HepG2 (cell line): Measurements from ENCODE around the gene ABCC3. TPM values are rescaled to one million over a fixed set of nuclear protein-coding genes. Genes with fewer than 3 reads are reported as not detected.
A peak's percentile ranks its signal among the peaks of the same experiment; 100 is the strongest.

Source experiments
- CBX2 ChIP-seq, 2 experiments: fragments of 200-600 bp in 1 of 2; sonication (generic); formaldehyde crosslinking in 1 of 2; IDR thresholded peaks; 2 replicates each; pipeline versions ENCODE4 v1.7.0 to v1.8.1; 2018 to 2022; ENCODE audit warnings: low read depth in 2 of 2, low read length in 1 of 2, mild to moderate bottlenecking in 1 of 2, missing genetic modification reagents in 1 of 2
- ESRRA ChIP-seq: sonication (generic); formaldehyde crosslinking; IDR thresholded peaks from 2 replicates; pipeline ENCODE4 v1.5.1; 2020; ENCODE audit warnings: mild to moderate bottlenecking, low read depth, missing genetic modification reagents
- GABPB1 ChIP-seq: IDR thresholded peaks from 2 replicates; pipeline ENCODE4 v1.6.1; 2016; ENCODE audit warnings: mild to moderate bottlenecking, missing genetic modification reagents, moderate library complexity, missing compliant biosample characterization
- MYNN ChIP-seq: sonication (generic); formaldehyde crosslinking; IDR thresholded peaks from 2 replicates; pipeline ENCODE4 v1.4.0; 2020; ENCODE audit warnings: mild to moderate bottlenecking, low read depth, missing genetic modification reagents
- RELA ChIP-seq: sonication (generic); formaldehyde crosslinking; IDR thresholded peaks from 2 replicates; pipeline ENCODE4 v1.4.0; 2020; ENCODE audit warnings: missing genetic modification reagents
- SETDB1 ChIP-seq: sonication (generic); formaldehyde crosslinking; IDR thresholded peaks from 2 replicates; pipeline ENCODE4 v1.5.1; 2020; ENCODE audit warnings: missing genetic modification reagents, mild to moderate bottlenecking, borderline replicate concordance
- SIX4 ChIP-seq: sonication (generic); formaldehyde crosslinking; IDR thresholded peaks from 2 replicates; pipeline ENCODE4 v1.4.0; 2020; ENCODE audit warnings: missing genetic modification reagents
- SOX13 ChIP-seq, 3 experiments: fragments of 450-650 bp in 1 of 3; sonication (generic) in 1 of 3; formaldehyde crosslinking in 1 of 3; IDR thresholded peaks in 2 of 3; conservative IDR thresholded peaks in 1 of 3; 2 replicates each; pipeline versions ENCODE4 v1.5.0 to v1.6.1; 2016 to 2020; ENCODE audit warnings: antibody characterized with exemption in 1 of 3, mild to moderate bottlenecking in 1 of 3, missing compliant biosample characterization in 1 of 3, missing genetic modification reagents in 1 of 3, moderate library complexity in 1 of 3
- TBP ChIP-seq: sonication (generic); formaldehyde crosslinking; IDR thresholded peaks from 2 replicates; pipeline ENCODE4 v1.5.0; 2020; ENCODE audit warnings: missing genetic modification reagents
- ZBTB7A ChIP-seq: sonication (generic); formaldehyde crosslinking; IDR thresholded peaks from 2 replicates; pipeline ENCODE4 v1.8.0; 2022; ENCODE audit warnings: mild to moderate bottlenecking, missing genetic modification reagents
- ZNF230 ChIP-seq: sonication (generic); formaldehyde crosslinking; IDR thresholded peaks from 2 replicates; pipeline ENCODE4 v1.4.0; 2020; ENCODE audit warnings: mild to moderate bottlenecking, missing genetic modification reagents
- ZNF331 ChIP-seq: sonication (generic); formaldehyde crosslinking; IDR thresholded peaks from 2 replicates; pipeline ENCODE4 v1.4.0; 2020; ENCODE audit warnings: missing genetic modification reagents
- ZNF614 ChIP-seq: IDR thresholded peaks from 2 replicates; pipeline ENCODE4 v1.6.1; 2018; ENCODE audit warnings: missing biosample characterization, missing genetic modification reagents, inconsistent platforms, borderline replicate concordance
- polyA plus RNA-seq, 8 experiments: library from polyadenylated mRNA; depleted of rRNA in 3 of 8; stranded (reverse) in 7 of 8; unstranded in 1 of 8; fragments of >200 nt; fragmentation: Illumina TruSeq in 4 of 8; extraction: Trizol in 4 of 8; gene quantifications; 2 replicates each; pipeline versions ENCODE4 v1.2.1 to v1.2.3, GENCODE V29; 2011 to 2016; ENCODE audit warnings: low read depth in 4 of 8, missing spikeins in 1 of 8, mixed read lengths in 1 of 8; ENCODE audit not compliant: insufficient read depth in 1 of 8
- total RNA-seq, 5 experiments: library from RNA; depleted of rRNA; stranded (reverse); fragments of >200 nt; fragmentation: Illumina TruSeq; extraction: Trizol; gene quantifications; 2 replicates each; pipeline ENCODE4 v1.2.3, GENCODE V29; 2016; ENCODE audit warnings: low read depth in 1 of 5
- TF ChIP-seq, protein P1 (sequence below): sonication (generic); formaldehyde crosslinking; IDR thresholded peaks from 2 replicates; pipeline ENCODE4 v1.4.0; 2020; ENCODE audit warnings: mild to moderate bottlenecking, missing genetic modification reagents
- TF ChIP-seq, protein P2 (sequence below): sonication (generic); formaldehyde crosslinking; IDR thresholded peaks from 2 replicates; pipeline ENCODE4 v1.5.0; 2020; ENCODE audit warnings: mild to moderate bottlenecking, missing genetic modification reagents, moderate library complexity
- TF ChIP-seq, protein P3 (sequence below): sonication (generic); formaldehyde crosslinking; IDR thresholded peaks from 2 replicates; pipeline ENCODE4 v1.8.1; 2023; ENCODE audit warnings: mild to moderate bottlenecking, inconsistent platforms, moderate library complexity, missing genetic modification reagents, borderline replicate concordance
- TF ChIP-seq, protein P4 (sequence below): IDR thresholded peaks from 2 replicates; pipeline ENCODE4 v1.6.1; 2016; ENCODE audit warnings: low read depth, control low read depth
- TF ChIP-seq, protein P5 (sequence below): sonication (generic); formaldehyde crosslinking; IDR thresholded peaks from 2 replicates; pipeline ENCODE4 v1.5.0; 2020; ENCODE audit warnings: missing genetic modification reagents

The ABCC3 gene
- total and polyA plus RNA-seq, 2 of the 13 experiments (the other 11 are each of a cell fraction or from before 2014, with no cell fraction given): 25.2 to 50.7 TPM

DNA sequence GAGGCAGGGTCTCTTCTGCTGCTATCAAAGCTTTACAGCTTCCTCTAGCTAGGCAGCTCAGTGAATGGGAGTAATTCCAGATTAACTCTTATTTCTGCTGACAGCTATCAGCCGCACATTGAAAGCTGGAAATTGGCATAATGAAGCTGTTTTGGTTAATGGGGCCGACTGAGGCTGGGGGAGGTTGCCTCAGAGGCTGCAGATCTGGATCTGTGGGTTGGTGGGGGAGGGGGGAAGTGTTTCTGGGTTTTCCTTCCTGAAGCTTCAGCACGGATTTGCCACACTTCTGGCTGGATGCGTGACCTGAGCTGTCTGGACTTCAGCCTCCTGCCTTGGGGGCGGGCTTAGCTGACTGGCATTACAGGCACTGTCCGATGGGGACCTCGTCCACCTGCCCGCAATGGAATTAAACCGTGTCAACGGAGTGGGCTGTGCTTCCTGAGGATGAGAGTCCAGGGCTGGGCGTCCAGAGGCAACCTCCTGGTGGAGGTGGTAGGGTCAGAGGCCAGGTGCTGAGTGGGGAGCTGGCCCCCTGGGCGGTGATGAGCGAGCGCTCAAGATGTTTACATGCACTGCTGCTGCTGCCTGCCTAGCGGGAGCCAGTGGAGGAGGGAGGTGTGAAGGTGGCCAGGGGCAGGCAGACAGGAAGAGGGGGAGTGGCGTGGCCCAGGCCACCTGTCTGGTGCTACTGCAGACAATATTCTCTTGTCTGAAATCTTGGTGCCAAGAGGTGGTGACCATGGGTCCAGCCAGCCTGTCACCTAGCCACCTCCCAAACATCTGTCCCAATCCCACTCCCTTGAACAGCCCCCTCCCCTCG, 6.7 kb upstream of the ABCC3 start (continued):
- TF ChIP-seq, protein P1, sequence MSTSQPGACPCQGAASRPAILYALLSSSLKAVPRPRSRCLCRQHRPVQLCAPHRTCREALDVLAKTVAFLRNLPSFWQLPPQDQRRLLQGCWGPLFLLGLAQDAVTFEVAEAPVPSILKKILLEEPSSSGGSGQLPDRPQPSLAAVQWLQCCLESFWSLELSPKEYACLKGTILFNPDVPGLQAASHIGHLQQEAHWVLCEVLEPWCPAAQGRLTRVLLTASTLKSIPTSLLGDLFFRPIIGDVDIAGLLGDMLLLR (CRISPR knock-in tag): no peak
- no peak for TF ChIP-seq SOX13 (IDR thresholded peaks at IDR 0.05)
- TF ChIP-seq SOX13 (CRISPR knock-in tag; conservative IDR thresholded peaks at IDR 0.05 in 1 of 2, IDR thresholded peaks at IDR 0.05 in 1 of 2): peak in 1 of 2 experiments; percentile 43; a peak in 1 of 4 replicates
- TF ChIP-seq, protein P2, sequence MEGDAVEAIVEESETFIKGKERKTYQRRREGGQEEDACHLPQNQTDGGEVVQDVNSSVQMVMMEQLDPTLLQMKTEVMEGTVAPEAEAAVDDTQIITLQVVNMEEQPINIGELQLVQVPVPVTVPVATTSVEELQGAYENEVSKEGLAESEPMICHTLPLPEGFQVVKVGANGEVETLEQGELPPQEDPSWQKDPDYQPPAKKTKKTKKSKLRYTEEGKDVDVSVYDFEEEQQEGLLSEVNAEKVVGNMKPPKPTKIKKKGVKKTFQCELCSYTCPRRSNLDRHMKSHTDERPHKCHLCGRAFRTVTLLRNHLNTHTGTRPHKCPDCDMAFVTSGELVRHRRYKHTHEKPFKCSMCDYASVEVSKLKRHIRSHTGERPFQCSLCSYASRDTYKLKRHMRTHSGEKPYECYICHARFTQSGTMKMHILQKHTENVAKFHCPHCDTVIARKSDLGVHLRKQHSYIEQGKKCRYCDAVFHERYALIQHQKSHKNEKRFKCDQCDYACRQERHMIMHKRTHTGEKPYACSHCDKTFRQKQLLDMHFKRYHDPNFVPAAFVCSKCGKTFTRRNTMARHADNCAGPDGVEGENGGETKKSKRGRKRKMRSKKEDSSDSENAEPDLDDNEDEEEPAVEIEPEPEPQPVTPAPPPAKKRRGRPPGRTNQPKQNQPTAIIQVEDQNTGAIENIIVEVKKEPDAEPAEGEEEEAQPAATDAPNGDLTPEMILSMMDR (CRISPR knock-in tag): peak; percentile 49
- peak; percentile 82; the same call in 1 of the 2 replicates for TF ChIP-seq ESRRA (CRISPR knock-in tag)
- peak; percentile 86; the same call in 1 of the 2 replicates for TF ChIP-seq ZBTB7A (CRISPR knock-in tag)
- TF ChIP-seq SIX4 (CRISPR knock-in tag): no peak
- TF ChIP-seq SETDB1 (CRISPR knock-in tag): no peak
- TF ChIP-seq, protein P3, sequence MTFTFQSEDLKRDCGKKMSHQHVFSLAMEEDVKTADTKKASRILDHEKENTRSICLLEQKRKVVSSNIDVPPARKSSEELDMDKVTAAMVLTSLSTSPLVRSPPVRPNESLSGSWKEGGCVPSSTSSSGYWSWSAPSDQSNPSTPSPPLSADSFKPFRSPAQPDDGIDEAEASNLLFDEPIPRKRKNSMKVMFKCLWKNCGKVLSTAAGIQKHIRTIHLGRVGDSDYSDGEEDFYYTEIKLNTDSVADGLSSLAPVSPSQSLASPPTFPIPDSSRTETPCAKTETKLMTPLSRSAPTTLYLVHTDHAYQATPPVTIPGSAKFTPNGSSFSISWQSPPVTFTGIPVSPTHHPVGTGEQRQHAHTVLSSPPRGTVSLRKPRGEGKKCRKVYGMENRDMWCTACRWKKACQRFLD (CRISPR knock-in tag): no peak
- TF ChIP-seq ZNF614: peak; percentile 71; the same call in 1 of the 2 replicates
- peak; percentile 23; the same call in 1 of the 2 replicates for TF ChIP-seq RELA
- 0 out of 2 replicates have a peak, but pooled peaks have one; percentile 13 for TF ChIP-seq ZNF331 (CRISPR knock-in tag)
- TF ChIP-seq, protein P4, sequence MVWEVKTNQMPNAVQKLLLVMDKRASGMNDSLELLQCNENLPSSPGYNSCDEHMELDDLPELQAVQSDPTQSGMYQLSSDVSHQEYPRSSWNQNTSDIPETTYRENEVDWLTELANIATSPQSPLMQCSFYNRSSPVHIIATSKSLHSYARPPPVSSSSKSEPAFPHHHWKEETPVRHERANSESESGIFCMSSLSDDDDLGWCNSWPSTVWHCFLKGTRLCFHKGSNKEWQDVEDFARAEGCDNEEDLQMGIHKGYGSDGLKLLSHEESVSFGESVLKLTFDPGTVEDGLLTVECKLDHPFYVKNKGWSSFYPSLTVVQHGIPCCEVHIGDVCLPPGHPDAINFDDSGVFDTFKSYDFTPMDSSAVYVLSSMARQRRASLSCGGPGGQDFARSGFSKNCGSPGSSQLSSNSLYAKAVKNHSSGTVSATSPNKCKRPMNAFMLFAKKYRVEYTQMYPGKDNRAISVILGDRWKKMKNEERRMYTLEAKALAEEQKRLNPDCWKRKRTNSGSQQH (CRISPR knock-in tag): no peak
- TF ChIP-seq TBP (CRISPR knock-in tag): no peak
- no peak for TF ChIP-seq CBX2 (IDR thresholded peaks at IDR 0.05; ENCODE audit: low read depth, low read length)
- TF ChIP-seq CBX2 (CRISPR knock-in tag; IDR thresholded peaks at IDR 0.05; ENCODE audit: low read depth): no peak
- TF ChIP-seq, protein P5, sequence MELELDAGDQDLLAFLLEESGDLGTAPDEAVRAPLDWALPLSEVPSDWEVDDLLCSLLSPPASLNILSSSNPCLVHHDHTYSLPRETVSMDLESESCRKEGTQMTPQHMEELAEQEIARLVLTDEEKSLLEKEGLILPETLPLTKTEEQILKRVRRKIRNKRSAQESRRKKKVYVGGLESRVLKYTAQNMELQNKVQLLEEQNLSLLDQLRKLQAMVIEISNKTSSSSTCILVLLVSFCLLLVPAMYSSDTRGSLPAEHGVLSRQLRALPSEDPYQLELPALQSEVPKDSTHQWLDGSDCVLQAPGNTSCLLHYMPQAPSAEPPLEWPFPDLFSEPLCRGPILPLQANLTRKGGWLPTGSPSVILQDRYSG (CRISPR knock-in tag): no peak
- TF ChIP-seq GABPB1 (CRISPR knock-in tag): peak; percentile 78
- 0 out of 2 replicates have a peak, but pooled peaks have one; percentile 50 for TF ChIP-seq MYNN
- TF ChIP-seq ZNF230 (CRISPR knock-in tag): no peak; the same call in 1 of the 2 replicates
